Thyroid gland (tissue), 4 donors: ENCODE measurements around the gene PARP8. TPM values are rescaled to one million over a fixed set of nuclear protein-coding genes. Genes with fewer than 3 reads are reported as not detected.

Source experiments
- DNase-seq, 2 donors: peaks; one replicate each; pipeline ENCODE4 v3.0.0-alpha.2; 2019
- H3K27ac ChIP-seq, 3 donors: fragments of 200-600 bp; sonication (generic); 1 replicate in 2 of 3; 2 replicates in 1 of 3; pipeline ENCODE4 v1.5.1; 2016 to 2019; ENCODE audit warnings: mild to moderate bottlenecking in 1 of 3, moderate library complexity in 1 of 3
- H3K27me3 ChIP-seq: fragments of 200-600 bp; sonication (generic); one replicate; pipeline ENCODE4 v1.5.1; 2019
- H3K36me3 ChIP-seq, 2 donors: fragments of 200-600 bp; sonication (generic); one replicate each; pipeline ENCODE4 v1.5.1; 2016 to 2019
- H3K4me1 ChIP-seq, 2 donors: fragments of 200-600 bp; sonication (generic); one replicate each; pipeline ENCODE4 v1.5.1; 2017 to 2019
- H3K4me3 ChIP-seq, 3 donors: fragments of 200-600 bp; sonication (generic); replicated peaks in 1 of 3; 1 replicate in 2 of 3; 2 replicates in 1 of 3; pipeline ENCODE4 v1.5.1; 2016; ENCODE audit warnings: mild to moderate bottlenecking in 1 of 3
- H3K9me3 ChIP-seq: fragments of 200-600 bp; sonication (generic); one replicate; pipeline ENCODE4 v1.5.1; 2017
- POLR2A ChIP-seq, 2 donors: fragments of 450-650 bp; IDR thresholded peaks; one replicate each; pipeline ENCODE4 v1.6.1; 2017; ENCODE audit warnings: antibody characterized with exemption in 2 of 2, mild to moderate bottlenecking in 2 of 2, moderate library complexity in 1 of 2
- WGBS, 2 donors: methylation state at CpG; one replicate each; pipeline ENCODE4 v1.1.5; 2017; 5-methylcytosine and 5-hydroxymethylcytosine counted together
- intact Hi-C: fragments of 100-400 bp; cut with DNase I; formaldehyde crosslinking; loops from one replicate; pipeline ENCODE4 v1.15.1; 2023
- total RNA-seq, 4 donors: library from RNA; depleted of rRNA; stranded (reverse); fragments of >200 nt; gene quantifications; one replicate each; pipeline ENCODE4 v1.2.3, GENCODE V29; 2016
- TF ChIP-seq, protein P1 (sequence below), 6 experiments: fragments of 200-600 bp in 3 of 6; fragments of 450-650 bp in 3 of 6; sonication (generic) in 3 of 6; IDR thresholded peaks; one replicate each; pipeline ENCODE4 v1.5.1; 2016 to 2019; ENCODE audit warnings: antibody characterized with exemption in 6 of 6, mild to moderate bottlenecking in 2 of 6, inconsistent platforms in 1 of 6, moderate library complexity in 1 of 6

The PARP8 gene
- total RNA-seq, 4 donors from 2014 or later: 71.2 to 151 (median 107) TPM

DNA sequence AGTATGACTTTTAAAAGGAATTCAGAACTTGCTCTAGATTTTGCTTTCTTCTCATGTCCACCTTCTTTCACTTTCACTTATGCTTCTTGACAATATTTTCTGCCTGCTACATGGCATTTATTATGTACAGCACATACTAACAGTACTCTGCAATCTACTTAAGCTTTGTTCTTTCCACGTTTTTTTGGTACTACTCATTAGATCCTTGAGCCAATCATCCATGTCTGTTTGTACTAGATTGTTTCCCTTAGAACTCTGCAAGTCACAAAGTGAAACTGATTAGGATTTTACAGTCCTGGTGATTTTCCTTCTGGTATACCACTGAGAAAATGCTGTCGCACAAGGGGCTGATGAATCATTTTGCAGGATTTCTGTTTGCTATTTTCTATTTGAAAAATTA, 78.3 kb downstream of the PARP8 start:
- TF ChIP-seq, protein P1, sequence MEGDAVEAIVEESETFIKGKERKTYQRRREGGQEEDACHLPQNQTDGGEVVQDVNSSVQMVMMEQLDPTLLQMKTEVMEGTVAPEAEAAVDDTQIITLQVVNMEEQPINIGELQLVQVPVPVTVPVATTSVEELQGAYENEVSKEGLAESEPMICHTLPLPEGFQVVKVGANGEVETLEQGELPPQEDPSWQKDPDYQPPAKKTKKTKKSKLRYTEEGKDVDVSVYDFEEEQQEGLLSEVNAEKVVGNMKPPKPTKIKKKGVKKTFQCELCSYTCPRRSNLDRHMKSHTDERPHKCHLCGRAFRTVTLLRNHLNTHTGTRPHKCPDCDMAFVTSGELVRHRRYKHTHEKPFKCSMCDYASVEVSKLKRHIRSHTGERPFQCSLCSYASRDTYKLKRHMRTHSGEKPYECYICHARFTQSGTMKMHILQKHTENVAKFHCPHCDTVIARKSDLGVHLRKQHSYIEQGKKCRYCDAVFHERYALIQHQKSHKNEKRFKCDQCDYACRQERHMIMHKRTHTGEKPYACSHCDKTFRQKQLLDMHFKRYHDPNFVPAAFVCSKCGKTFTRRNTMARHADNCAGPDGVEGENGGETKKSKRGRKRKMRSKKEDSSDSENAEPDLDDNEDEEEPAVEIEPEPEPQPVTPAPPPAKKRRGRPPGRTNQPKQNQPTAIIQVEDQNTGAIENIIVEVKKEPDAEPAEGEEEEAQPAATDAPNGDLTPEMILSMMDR (IDR thresholded peaks at IDR 0.05): no peak
- TF ChIP-seq POLR2A (IDR thresholded peaks at IDR 0.05): no peak
- H3K4me3 ChIP-seq: peak overlapping the region in 2 of 3 donors; percentile 1 to 8
- no peaks in the 10 kb centered on the region for H3K36me3 ChIP-seq
- no peaks in the 10 kb centered on the region for H3K9me3 ChIP-seq
- peak overlapping the region; percentile 13 to 70 (median 69) for H3K27ac ChIP-seq
- no peak for DNase-seq
- H3K27me3 ChIP-seq: no peaks in the 10 kb centered on the region
- peaks cover 24% of the 10 kb centered on the region in 2 donors for H3K4me1 ChIP-seq
- 15 to 22% methylated on average over 2 of the region's 2 CpGs for WGBS, 2 donors
- intact Hi-C loops: no loop called here

DNA sequence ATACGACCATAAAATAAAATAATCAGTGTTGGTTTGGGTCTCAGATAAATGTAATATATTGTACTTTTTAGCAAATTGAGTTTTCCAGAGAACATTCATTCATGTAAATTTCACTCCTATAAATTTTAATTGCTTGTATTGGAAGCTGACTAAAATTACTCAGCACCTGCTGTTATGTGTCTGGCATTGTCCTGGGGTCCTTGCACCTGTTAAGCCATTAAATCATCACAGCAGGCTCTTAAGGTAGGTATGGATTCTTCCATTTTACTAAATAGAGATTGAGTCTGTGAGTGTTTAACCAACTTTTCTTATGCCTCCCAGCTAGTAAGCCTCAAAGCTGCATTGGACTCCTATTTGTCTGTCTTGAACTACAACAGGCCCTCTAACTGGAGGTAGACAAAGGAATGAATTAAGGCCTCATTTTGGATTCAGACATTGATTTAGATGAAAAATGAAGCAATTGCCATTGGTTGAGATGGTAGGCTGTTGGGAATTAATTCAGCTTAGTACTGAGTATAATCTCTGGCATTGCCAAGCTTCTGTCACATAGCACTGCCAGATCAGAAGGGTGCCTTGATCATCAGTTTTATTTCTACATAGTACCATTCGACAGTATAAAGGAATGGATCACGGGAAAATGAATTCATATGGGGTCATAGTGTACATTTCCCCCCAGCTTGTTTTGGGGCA, 78.9 kb downstream of the PARP8 start:
- Histone ChIP-seq H3K27me3 (no peaks in the 10 kb centered on the region), H3K27ac (peak overlapping the region; percentile 25 to 70 (median 69)), H3K36me3 (no peaks in the 10 kb centered on the region), H3K4me1 (peaks cover 24 to 30% of the 10 kb centered on the region in 2 donors), H3K9me3 (no peaks in the 10 kb centered on the region), H3K4me3 (no peak overlapping the region)
- TF ChIP-seq, protein P1 (IDR thresholded peaks at IDR 0.05): no peak
- TF ChIP-seq POLR2A (IDR thresholded peaks at IDR 0.05): no peak
- WGBS, 2 donors: 88 to 89% methylated on average over 3 of the region's 3 CpGs
- no peak for DNase-seq
- intact Hi-C loops: no loop called here

DNA sequence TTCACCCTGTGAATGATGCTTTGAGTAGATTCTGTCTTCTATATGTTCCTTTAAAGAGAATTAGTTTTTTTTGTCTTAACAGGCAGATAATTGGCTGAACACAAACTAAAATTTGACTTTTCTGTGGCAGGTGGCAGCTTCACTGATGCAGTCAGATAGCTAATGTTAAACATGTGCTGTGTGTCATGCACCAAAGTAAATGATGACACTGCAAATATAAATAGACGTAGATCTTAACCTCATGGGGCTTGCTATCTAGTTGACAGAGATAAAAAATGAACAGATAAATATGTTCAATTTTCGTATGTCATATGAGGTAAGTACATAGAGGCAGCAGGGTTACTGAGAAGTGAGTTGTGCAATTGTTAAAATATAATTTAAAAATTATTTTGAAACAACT, 82.7 kb downstream of the PARP8 start:
- Histone ChIP-seq H3K36me3 (no peaks in the 10 kb centered on the region), H3K27me3 (no peaks in the 10 kb centered on the region), H3K4me1 (peaks cover 11 to 30% of the 10 kb centered on the region in 2 donors), H3K27ac (peak overlapping the region in 1 of 3 donors; percentile 28), H3K9me3 (no peaks in the 10 kb centered on the region), H3K4me3 (no peak overlapping the region)
- intact Hi-C loops: no loop called here
- TF ChIP-seq, protein P1 (IDR thresholded peaks at IDR 0.05): no peak
- TF ChIP-seq POLR2A (IDR thresholded peaks at IDR 0.05): no peak
- 82 to 89% methylated on average over 2 of the region's 2 CpGs for WGBS, 2 donors
- no peak for DNase-seq

DNA sequence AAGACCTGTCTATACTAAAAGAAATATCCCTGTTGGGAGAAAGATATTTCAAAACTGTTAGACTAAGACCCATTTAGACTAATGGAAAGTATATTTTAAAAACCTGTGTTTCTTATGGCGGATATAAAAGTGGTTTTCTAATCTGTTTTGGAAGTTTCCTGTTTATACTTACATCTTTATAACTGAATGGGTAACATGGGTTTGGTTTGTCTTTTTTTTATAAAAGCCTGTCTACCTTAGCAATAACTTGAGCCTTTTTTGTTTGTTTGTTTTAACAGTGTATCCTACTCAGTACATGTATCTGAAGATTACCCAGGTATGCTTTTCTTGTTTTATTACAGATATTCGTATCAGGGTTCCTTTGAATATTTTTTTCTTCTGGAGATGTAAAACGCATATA, 83.4 kb downstream of the PARP8 start:
- intact Hi-C loops: no loop called here
- Histone ChIP-seq H3K27me3 (no peaks in the 10 kb centered on the region), H3K4me3 (no peak overlapping the region), H3K9me3 (no peaks in the 10 kb centered on the region), H3K36me3 (no peaks in the 10 kb centered on the region), H3K27ac (peak overlapping the region in 2 of 3 donors; percentile 26 to 28), H3K4me1 (peaks cover 8 to 27% of the 10 kb centered on the region in 2 donors)
- 79 to 84% methylated on average over 3 of the region's 3 CpGs for WGBS, 2 donors
- DNase-seq: no peak
- no peak for TF ChIP-seq POLR2A (IDR thresholded peaks at IDR 0.05)
- TF ChIP-seq, protein P1 (IDR thresholded peaks at IDR 0.05): no peak

DNA sequence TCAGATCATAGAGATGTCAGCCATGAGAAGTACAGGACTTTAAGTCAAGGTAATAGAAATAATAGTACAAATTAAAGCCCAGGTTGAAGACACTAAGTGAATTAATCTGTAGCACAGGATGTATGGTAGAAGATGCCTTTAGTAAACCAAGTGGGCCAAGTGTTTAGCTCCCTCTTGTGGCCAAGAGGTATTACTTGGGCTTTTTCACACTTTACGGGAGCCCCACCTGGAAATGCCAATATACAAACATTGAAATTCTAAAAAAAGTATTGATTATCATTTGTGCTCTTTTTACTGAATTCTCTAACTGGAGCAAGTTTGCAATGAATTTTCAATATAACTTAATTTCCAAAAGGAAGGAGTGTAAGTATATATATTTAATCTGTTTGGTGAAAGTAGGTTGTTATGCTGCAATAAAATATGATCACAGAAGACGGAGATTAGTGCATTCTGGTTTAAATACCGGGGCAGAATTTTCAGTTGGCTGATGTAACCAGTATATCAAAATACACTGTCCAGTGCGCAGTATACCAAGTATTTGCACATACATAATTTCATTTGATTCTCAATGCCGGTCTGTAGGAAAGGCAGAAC, 84.7 kb downstream of the PARP8 start:
- intact Hi-C loops: no loop called here

More for the DNA sequence above, 84.7 kb downstream of the PARP8 start:
- Histone ChIP-seq H3K27me3 (no peaks in the 10 kb centered on the region), H3K27ac (no peak overlapping the region), H3K9me3 (no peaks in the 10 kb centered on the region), H3K4me1 (peaks cover 0 to 16% of the 10 kb centered on the region in 2 donors), H3K36me3 (no peaks in the 10 kb centered on the region), H3K4me3 (no peak overlapping the region)
- 74 to 78% methylated on average over 5 of the region's 5 CpGs for WGBS, 2 donors
- DNase-seq: peak in 1 of 2 donors; percentile 19
- TF ChIP-seq POLR2A (IDR thresholded peaks at IDR 0.05): no peak
- TF ChIP-seq, protein P1 (IDR thresholded peaks at IDR 0.05): peak; percentile 38 to 79 (median 72)
